Measurements from ENCODE around the gene TRPV2.
A peak's percentile ranks its signal among the peaks of the same experiment; 100 is the strongest.

DNA sequence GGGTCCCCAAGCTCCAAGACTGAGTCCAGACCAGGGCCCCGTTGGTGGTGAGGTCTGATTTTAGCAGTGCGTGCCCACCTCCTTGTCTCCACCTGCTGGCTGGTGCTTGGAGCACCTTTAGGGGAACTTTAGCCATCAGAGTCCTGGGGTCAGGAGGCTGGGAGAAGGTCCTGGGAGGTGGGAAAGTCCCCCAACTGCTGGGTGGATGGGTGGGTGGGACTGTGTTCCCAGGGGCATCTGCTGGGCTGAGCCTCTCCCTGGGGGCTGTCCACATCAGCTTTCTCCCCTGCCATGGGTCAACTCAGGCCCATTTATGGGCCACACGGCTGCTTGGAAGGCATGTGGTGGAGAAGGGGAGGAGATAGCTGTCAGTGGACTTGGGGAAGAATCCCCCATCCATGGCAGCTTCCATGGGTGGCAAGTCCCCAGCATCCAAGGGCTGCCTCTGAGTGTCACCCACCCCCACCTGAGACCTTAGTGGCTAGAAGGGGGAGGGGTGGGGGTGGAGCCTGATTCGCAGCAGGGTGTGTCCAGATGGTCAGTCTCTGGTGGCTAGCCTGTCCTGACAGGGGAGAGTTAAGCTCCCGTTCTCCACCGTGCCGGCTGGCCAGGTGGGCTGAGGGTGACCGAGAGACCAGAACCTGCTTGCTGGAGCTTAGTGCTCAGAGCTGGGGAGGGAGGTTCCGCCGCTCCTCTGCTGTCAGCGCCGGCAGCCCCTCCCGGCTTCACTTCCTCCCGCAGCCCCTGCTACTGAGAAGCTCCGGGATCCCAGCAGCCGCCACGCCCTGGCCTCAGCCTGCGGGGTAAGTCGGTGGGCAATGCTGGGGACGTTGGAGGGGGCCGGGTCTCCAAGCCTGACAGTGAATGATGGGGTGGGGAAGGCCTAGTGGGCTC lies at the start of gene TRPV2:
- TF ChIP-seq, protein P1, sequence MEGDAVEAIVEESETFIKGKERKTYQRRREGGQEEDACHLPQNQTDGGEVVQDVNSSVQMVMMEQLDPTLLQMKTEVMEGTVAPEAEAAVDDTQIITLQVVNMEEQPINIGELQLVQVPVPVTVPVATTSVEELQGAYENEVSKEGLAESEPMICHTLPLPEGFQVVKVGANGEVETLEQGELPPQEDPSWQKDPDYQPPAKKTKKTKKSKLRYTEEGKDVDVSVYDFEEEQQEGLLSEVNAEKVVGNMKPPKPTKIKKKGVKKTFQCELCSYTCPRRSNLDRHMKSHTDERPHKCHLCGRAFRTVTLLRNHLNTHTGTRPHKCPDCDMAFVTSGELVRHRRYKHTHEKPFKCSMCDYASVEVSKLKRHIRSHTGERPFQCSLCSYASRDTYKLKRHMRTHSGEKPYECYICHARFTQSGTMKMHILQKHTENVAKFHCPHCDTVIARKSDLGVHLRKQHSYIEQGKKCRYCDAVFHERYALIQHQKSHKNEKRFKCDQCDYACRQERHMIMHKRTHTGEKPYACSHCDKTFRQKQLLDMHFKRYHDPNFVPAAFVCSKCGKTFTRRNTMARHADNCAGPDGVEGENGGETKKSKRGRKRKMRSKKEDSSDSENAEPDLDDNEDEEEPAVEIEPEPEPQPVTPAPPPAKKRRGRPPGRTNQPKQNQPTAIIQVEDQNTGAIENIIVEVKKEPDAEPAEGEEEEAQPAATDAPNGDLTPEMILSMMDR (IDR thresholded peaks at IDR 0.05) = peak in 7 of 12 donors; percentile 11 to 39 (median 32)
- TF ChIP-seq POLR2A (IDR thresholded peaks at IDR 0.05) = no peak
